Bone marrow (tissue), 2 donors: Measurements from ENCODE around the gene TBCC.
A peak's percentile ranks its signal among the peaks of the same experiment; 100 is the strongest.

ENCODE experiments used
- DNase-seq, 2 donors: peaks; one replicate each; lab custom pipeline; 2025; lab: John Stamatoyannopoulos, UW

Gene TBCC

DNA sequence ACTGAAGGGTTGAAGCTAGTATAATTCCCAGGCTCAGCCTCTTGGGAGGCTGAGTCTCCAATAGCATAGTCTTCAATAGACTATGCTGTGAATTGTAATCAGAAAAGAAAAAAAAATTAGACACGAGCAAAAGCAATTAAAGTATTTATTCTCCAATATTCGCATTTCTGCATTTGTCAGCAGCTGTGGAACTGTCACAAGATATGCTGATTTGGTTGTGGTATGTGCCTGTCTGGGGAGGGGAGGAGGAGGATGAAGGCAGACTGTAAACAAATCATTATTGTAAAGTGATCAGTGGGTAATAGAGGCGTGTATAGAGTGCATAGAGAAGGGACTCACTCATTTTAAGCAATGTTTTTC is 25.8 kb upstream of the TBCC start:
- no peak for DNase-seq

DNA sequence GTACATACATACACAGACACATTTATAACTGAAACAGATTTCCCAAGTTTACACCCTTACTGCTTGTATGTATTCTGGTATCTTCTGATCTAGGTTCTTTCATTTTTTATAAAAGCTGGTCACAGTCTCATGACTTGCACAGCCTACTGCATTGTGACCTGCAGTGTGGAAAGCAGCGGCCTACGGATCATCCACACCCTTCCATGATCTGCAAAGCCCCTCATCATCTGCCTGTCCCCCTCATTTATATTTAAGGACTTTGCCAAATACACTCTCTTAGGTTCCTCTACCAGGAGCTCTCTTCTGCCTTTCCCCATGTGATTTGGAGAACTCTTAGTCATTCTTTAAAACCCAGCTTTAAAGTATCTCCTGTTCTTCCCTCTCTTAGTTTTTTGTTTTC is 23.9 kb upstream of the TBCC start:
- DNase-seq = no peak

DNA sequence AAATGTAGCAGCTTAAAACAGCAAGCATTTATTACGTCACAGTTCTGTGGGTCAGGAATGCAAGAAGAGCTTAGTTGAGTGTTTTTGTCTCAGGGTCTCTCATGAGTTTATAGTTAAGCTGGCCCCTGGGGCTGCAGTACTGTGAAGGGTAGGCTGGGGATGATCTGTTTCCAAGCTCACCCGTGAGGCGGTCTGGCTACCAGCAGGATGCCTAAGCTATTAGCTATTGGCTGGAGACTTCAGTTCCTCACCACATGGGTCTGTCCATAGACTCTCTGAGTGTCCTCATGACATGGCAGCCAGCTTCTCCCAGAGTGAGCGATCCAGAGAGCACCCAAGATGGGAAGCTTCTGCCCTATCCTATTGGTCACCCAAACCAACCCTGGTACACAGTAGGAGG is 23.1 kb upstream of the TBCC start:
- no peak for DNase-seq

DNA sequence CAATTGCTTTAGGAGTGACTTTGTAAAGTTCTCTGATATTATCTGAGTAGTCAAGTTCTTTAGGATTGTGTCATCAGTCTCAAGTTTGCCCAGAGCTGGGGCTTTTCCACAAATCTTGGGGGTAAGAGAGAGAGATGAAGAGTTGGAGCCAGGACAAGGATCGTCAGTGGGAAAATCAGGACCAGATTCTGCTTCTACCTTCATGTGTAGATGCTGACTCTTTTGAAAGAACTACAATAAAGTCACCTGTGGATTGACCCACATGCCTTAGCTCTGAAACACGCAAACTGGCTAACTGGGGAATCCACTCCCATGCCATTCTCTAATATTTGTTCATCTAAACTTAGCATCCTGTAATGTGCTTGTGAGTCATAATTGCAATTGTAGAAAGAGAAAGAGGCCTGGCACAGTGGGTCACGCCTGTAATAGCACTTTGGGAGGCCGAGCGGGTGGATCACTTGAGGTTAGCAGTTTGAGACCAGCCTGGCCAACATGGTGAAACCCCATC is 20.3 kb upstream of the TBCC start:
- no peak for DNase-seq

DNA sequence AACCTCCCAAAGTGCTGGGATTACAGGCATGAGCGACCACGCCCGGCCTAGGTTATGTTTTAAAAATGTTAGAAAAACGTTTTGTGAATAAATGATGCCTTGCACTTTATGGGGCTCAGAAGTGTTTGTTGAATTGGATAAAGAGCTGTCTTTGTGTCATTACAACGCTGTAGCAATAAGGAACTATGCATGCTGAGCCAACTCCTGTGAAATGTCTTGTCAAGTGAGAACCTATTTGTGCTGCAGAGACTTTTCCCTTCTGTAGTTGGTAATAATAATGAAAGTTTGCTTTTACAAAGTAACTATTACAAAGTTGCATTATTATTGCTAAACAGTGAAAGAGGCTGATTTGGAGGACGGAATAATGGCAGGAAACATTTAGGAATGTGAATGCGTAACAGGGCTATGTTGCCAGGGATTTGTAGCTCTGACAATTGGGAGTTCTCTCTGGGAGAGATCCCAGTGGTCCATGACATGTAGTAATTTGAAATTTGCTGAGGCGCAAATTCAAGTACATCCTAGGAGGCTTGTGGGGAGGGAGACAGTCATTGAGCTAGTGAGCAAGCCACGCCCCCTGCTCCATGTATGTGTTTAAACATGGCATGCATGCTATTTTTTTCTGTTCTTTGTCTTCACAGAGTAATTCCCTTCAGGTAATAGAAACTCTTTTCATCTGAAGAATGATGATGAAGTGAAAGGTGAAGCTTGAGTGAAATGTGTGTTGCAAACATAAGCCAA is 19.2 kb upstream of the TBCC start:
- DNase-seq = no peak

DNA sequence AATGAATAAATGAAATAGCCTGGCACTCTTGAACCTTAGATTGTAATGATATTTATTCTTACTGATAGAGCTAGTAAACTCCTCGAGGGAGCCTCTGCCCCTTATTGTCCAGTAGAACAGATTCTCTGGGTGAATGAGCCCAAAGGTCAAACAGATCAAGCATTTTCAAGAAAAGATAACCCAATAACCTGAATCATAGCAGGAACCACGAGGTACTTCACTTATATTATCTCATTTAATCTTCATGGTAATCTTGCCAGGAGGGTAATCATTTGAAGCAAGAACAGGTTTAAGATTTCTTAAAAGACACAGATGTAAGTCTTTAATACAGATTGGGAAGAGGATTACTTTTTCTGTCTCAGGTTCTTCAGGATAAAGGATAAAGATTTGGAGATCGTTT is 17.0 kb upstream of the TBCC start:
- no peak for DNase-seq

DNA sequence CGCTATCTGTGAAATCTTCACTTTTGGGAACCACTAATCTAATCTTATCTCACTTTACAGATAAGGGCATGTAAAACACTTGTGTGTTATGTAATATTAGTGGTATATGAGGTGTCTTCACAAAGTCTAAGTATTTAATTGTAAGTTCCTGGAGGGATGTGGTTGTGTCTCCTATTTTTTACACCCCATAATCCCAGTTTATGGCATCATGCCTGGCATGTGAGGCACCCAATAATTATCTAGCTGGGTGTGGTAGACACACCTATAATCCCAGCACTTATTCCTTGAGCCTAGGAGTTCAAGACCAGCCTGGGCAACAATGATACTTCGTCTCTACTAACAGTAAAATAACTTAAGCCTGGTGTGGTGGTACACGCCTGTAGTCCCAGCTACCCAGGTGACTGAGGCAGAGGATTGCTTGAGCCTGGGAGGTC is 16.5 kb upstream of the TBCC start:
- DNase-seq = no peak

DNA sequence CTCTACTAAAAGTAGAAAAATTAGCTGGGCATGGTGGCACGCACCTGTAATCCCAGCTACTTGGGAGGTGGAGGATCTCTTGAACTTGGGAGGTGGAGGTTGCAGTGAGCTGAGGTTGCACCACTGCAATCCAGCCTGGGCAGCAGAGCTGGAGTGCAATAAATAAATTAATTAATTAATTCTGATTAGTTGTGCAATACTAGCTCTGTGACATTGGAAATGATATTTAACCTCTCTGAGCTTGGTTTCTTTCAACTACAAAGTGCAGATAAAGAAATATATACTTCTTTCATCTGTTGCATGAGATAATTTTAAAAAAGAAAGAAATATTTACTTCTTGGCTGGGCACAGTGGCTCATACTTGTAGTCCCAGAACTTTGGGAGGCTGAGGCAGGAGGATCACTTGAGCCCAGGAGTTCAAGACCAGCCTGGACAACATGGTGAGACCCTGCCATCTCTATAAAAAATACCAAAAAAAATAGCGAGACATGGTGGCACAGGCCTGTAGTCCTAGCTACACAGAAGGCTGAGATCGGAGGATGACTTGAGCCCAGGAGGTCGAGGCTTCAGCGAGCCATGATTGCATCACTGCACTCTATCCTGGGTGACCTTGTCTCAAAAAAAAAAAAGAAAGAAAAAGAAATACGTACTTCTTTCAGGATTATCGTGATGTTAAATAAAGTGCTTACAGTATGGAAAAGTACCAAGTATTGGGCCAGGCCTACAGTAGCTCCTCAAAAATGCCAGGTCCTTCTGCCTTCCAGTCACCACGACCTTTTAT is 15.6 kb upstream of the TBCC start:
- DNase-seq = no peak

DNA sequence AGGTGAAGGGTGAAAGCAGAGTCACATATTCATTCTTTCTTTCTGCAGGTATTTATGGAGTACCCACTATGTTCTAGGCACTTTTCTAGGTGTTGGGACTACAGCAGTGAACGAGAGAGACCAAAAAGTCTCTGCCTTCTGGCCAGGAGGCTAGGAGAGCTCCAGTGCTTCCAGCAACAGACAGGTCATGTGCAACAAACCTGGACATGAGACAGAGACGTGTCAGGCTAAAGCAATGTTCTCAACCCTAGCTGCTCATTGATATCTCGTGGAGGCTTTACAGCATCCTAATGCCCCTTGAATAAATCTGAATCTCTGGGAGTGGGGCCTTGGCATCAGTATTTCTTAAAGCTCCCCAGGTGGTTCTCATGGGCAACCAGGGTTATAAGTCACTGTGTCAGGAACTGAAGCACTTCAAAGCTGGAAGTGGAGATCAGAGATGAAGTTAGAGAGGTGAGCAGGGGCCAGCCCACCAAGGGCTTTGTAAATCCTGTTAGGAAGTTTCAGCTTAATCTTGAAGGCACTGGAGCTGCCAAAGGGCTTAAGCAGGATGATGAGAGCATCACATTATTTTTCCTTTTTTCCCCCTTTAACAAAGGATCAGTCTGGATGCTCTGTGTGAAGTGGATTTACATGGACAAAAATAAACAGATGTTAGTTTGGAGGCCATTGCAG is 13.0 kb upstream of the TBCC start:
- no peak for DNase-seq

DNA sequence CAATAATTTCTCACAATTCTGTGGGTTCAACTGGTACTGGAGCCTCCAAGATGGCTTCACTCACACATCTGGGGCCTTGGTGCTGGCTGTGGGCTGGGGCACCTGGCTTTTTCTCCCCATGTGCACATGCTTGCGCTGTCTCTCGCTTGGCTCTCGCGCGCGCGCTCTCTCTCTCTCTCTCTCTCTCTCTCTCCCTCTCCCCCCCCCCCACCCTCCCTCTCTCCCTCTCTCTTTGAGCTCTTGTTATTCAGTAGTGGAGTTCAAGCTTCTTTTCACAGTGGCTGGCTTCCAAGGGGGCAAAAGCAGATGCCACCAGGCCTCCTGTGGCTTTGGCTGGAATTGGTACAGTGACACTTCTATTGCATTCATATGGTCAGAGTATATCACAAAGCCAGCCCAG is 10.8 kb upstream of the TBCC start:
- DNase-seq = no peak

DNA sequence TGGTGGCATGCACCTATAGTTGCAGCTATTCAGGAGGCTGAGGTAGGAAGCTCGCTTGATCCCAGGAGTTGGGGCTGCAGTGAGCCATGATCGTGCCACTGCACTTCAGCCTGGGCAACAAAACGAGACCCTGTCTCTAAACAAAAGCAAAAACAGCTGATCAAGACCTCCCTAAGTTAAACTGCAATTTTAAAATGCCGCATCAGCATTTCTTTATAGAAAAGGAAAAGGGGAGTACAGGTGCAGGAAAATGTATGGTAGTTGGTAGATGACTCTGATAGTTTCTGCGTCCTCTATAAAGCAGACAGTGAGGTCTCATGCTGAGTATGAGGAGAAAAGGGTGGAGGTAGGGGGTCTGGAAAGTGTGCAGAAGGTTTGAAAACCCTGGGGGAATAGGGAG is 8.9 kb upstream of the TBCC start:
- no peak for DNase-seq

DNA sequence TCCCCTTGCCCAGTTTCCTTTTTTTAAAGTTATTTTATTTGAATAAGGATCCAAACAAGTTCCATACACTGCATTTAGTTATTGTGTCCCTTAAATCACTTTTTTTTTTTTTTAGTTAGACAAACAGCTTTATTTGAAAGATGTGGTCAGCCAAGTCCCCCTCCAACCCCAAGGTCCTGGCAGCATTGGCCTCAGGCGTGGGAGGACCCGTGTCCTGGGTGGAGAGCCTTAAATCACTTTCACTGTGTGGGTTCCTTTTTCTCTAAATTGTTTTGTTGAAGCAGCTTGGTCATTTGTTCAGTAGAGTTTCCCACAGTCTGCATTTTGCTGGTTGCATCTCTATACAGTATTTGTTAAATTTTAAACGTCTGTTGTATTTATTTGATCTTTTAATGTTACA is 5.2 kb upstream of the TBCC start:
- DNase-seq = no peak

DNA sequence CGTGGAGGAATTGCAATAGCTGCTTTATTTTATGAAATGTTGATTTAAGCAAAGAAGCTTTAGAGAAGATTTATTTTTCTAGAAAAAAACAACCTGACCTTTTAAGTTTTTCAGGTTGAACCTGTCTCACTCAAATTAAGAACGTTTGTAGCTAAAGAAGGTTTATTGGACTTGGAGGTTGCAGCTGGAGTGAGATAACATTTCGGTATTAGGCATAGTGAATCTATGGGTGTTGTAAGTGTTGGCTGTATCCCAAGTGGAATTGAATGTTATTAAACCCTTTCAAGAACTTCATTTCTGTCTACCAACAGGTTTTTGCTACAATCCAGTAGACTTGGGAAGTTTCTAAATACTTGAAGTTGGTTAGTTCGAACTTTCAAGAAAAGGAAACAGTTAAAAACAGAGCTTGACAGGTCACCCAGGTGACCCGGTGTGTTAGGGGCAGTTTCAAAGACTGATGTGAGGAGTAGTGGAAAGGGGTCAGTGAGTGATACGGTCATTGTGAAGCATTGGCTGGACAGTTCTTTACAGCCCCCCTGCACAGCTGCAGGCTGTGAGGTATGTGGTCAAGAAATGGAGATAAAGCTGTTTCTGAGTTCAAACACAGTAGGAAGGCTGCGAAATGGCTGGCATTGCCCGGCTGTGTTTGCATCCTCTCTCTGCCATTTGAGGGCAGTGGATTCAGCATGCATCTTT is 2.4 kb upstream of the TBCC start:
- no peak for DNase-seq

DNA sequence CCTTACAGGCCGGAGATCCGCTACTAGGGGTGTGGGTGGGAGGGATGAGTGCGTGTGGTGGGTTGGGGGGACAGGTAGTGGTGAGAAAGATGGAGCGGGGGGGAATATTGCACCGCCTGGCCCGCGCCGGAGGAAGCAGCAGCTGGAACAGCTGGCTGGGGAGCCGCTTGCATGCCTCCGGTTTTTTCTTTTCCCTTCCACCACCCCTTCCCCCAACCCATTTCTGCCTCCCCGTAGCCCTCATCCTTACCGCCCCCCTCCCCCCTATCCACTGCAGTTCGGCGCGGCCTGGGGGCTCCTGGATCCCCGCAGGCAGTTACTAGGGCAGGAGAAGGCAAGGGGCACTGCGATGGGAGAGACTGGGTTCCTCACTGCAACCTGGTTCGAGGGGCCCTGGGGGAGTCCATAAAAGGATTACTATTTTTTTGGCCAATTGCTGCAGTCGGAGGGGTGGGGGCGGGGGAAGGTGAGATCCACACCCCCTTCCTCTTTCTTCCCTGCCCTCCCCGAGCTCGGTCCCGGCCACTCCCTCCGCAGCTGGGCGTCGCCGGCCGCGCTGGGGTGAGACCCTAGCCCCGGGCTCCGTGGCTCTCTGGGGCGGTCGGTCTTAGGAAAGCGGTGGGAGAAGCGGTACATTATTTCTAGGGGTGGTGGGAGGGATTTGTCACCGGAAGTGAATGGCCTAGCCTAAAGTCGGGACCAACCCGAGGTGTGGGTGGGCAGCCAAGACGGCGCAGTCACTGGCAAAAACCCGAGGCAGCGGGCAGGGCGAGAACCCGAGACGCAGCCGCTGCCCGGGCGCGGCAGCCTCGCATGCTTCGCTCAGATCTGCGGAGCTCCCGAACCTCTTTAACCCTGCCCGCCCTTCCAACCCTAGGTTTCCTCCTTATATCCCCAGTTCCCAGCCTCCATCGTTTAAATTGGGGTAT is 824 bp upstream of the TBCC start:
- DNase-seq = peak; percentile 71 to 86

DNA sequence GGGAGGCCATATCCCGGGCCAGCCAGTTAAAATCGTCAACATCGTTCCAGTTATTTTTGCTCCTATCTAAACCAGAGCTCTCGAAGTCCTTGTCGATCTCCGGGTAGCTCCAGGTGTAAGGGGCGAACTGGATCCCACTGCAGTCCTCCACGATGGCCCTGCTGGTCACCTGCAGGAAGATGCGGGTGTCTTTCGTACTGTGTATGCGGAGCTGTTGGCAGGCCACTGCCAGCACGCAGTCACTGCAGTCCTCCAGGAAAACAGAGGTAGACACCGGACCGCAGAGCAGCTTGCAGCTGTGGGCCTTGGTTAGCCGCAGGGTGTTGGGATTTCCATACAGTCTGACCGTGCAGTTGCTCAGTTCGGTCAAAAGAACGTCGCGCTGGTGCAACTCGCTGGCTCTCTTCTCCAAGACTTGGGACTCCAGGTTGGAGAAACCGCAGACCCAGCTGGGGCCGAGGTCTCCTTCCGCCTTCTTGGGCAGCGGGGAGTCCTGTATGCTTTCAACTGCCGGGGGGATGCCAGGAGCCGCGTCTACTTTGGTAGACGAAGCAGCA is 742 bp downstream of the TBCC start:
- DNase-seq = peak in 1 of 2 donors; percentile 30

DNA sequence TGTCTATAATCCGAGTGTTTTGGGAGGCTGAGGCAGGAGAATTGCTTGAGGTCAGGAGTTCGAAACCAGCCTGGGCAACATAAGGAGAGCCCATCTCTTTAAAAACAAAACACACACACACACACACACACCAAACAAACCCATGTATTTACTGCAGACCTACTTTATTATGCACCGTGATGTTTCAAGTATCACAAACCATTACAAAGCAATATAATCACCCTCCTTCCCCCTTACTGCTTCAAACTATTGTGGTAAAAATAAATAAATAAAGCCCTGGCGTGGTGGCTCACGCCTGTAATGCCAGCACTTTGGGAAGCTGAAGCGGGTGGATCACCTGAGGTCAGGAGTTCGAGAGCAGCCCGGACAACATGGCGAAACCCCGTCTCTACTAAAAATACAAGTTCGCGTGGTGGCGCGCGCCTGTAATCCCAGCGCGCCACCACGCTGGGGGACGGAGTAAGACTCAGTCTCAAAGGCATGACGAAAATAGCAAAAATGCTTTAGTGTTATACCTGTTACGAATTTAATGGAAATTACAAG is 1.5 kb downstream of the TBCC start:
- DNase-seq = no peak

DNA sequence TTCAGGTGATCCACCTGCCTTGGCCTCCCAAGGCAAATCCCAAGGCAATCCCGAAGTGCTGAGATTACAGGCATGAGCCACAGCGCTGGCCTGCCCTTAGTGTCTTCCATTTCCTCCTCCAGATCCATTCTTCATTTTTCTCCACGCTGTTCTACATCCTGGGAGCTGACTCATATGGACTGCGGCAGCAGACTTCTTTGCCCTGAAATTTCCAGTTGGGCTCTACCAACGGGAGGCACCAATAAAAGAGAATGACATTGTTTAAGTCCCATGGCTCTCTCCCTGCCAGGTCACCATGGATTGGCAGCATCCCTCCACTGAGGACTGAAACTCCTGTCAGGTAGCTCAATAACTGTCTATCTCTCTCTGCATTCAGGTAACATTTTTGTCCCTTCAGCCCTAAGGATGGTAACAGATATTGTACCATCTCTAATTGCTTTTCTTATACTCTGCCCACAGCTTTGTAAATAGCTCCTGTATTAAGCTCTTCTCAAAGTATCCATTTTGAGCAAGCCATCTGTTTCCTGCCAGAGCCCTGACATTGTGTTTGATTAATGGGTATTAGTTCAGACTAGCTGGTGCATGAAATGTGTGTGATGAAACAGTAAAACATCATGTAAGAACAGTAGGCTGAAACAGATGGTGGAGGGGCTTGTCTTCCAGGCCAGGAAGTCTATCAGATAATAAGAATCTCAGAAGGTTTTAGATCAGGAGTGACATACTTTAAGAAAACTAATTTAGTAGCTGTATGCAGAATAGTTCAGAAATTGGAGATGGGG is 3.6 kb downstream of the TBCC start:
- peak in 1 of 2 donors; percentile 86 for DNase-seq

DNA sequence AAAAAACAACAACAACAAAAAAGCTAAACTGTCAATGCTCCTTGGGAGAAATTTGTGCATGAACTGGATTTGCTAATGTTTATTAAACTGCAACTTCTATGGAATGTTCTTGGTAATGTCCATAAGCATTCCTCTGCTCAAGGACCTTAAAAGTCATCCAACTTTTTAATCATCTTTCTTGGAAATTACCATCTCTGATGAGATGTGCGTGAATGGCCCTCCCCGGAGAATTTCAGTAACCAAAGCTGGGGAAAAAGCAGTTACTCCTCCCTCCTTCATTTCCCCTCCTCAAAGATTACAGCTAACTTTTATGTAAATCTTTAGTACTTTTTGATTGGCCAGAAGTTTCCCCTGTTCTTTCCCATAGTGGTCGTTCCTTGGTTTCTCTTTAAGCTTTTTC is 5.2 kb downstream of the TBCC start:
- no peak for DNase-seq

DNA sequence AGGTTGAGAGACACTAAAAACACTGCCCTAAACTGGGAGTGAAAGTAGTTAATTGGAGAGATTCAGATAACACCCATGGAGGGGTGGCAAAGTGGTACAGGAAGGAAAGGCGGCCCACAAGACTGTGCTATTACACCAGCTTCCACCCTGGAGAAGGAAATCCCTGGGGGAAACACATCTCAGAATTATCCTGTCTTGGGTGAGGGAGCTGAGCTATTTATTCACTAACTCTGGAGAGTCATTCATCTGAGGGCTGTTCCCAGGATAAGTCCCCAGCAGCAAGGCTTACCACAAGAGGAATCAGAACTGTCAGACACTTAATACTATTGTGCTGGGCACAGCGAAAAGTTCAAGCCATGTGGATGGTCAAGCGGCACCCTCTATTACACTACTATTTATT is 9.9 kb downstream of the TBCC start:
- no peak for DNase-seq
